Chondrocyte (in vitro differentiated cells): ENCODE measurements around the gene COQ10A. TPM values are rescaled to one million over a fixed set of nuclear protein-coding genes. Genes with fewer than 3 reads are reported as not detected.

ENCODE experiments used
- DNase-seq: peaks from one replicate; pipeline ENCODE4 v3.0.0; 2021; ENCODE audit warnings: mixed read lengths, low spot score
- H3K27ac Mint-ChIP-seq: one replicate; pipeline ENCODE4 v1.8.0; 2021; ENCODE audit warnings: mild to moderate bottlenecking, moderate library complexity, mixed read lengths; ENCODE audit not compliant: unreplicated experiment
- H3K27me3 Mint-ChIP-seq: 2 replicates; pipeline ENCODE4 v1.8.0; 2021; ENCODE audit warnings: low read depth, mixed read lengths
- H3K36me3 Mint-ChIP-seq: 2 replicates; pipeline ENCODE4 v1.8.0; 2021; ENCODE audit warnings: low read depth, mixed read lengths
- H3K4me1 Mint-ChIP-seq: 2 replicates; pipeline ENCODE4 v1.8.0; 2021; ENCODE audit warnings: low read depth, mild to moderate bottlenecking, mixed read lengths
- H3K4me3 Mint-ChIP-seq: one replicate; pipeline ENCODE4 v1.8.0; 2021; ENCODE audit warnings: mild to moderate bottlenecking, moderate library complexity, mixed read lengths; ENCODE audit not compliant: unreplicated experiment
- H3K9me3 Mint-ChIP-seq: 2 replicates; pipeline ENCODE4 v1.8.0; 2021; ENCODE audit warnings: low read depth, mixed read lengths
- CTCF ChIP-seq: fragments of 200-600 bp; sonication (generic); IDR thresholded peaks from 2 replicates; pipeline ENCODE4 v1.5.0; 2021; ENCODE audit warnings: antibody characterized with exemption, mild to moderate bottlenecking, moderate library complexity
- total RNA-seq: library from RNA; stranded (reverse); gene quantifications from 3 replicates; pipeline ENCODE4 v1.2.1, GENCODE V29; 2021

COQ10A gene
- total RNA-seq, 1 donor from 2014 or later = 9.8 TPM

GRCh38 chr12:56253091-56253490 is 13.7 kb upstream of the COQ10A start:
- Mint-ChIP-seq H3K27me3 (no peaks in the 10 kb centered on the region), H3K4me3 (no peak overlapping the region), H3K27ac (no peak overlapping the region), H3K4me1 (peaks cover 15% of the 10 kb centered on the region), H3K9me3 (no peaks in the 10 kb centered on the region), H3K36me3 (peaks cover 41% of the 10 kb centered on the region)
- no peak for DNase-seq
- TF ChIP-seq CTCF = no peak

GRCh38 chr12:56255671-56256070 is 11.1 kb upstream of the COQ10A start:
- H3K4me1 Mint-ChIP-seq = peaks cover 22% of the 10 kb centered on the region
- no peak for DNase-seq
- no peaks in the 10 kb centered on the region for H3K27me3 Mint-ChIP-seq
- H3K27ac Mint-ChIP-seq = peak overlapping the region; percentile 28
- peaks cover 36% of the 10 kb centered on the region for H3K36me3 Mint-ChIP-seq
- TF ChIP-seq CTCF = no peak
- no peaks in the 10 kb centered on the region for H3K9me3 Mint-ChIP-seq
- peak overlapping the region; percentile 28 for H3K4me3 Mint-ChIP-seq

GRCh38 chr12:56256326-56256960 is 10.3 kb upstream of the COQ10A start:
- Mint-ChIP-seq H3K4me1 (peaks cover 23% of the 10 kb centered on the region), H3K27ac (peak overlapping the region; percentile 82), H3K9me3 (no peaks in the 10 kb centered on the region), H3K4me3 (peak overlapping the region; percentile 92), H3K36me3 (peaks cover 36% of the 10 kb centered on the region), H3K27me3 (no peaks in the 10 kb centered on the region)
- peak; percentile 54 for DNase-seq
- peak; percentile 30 for TF ChIP-seq CTCF

- Mint-ChIP-seq H3K27ac (peak overlapping the region; percentile 82), H3K36me3 (peaks cover 30% of the 10 kb centered on the region), H3K27me3 (no peaks in the 10 kb centered on the region), H3K9me3 (no peaks in the 10 kb centered on the region), H3K4me1 (peaks cover 30% of the 10 kb centered on the region), H3K4me3 (peak overlapping the region; percentile 92)
- peak; percentile 36 for DNase-seq
- TF ChIP-seq CTCF = no peak
Observed at GRCh38 chr12:56257071-56257470, 9.7 kb upstream of the COQ10A start.

- H3K27me3 Mint-ChIP-seq = no peaks in the 10 kb centered on the region
- peaks cover 25% of the 10 kb centered on the region for H3K36me3 Mint-ChIP-seq
- H3K4me3 Mint-ChIP-seq = peak overlapping the region; percentile 92
- peak overlapping the region; percentile 82 for H3K27ac Mint-ChIP-seq
- no peak for DNase-seq
- no peaks in the 10 kb centered on the region for H3K9me3 Mint-ChIP-seq
- TF ChIP-seq CTCF = no peak
- H3K4me1 Mint-ChIP-seq = peaks cover 31% of the 10 kb centered on the region
Observed at GRCh38 chr12:56257491-56258067, 9.2 kb upstream of the COQ10A start.
